BJ (cell line): Measurements from ENCODE around the gene ADH7. TPM values are rescaled to one million over a fixed set of nuclear protein-coding genes. Genes with fewer than 3 reads are reported as not detected.

Source experiments
- CTCF ChIA-PET: fragments of 350-600 bp; formaldehyde crosslinking; extraction: SDS; loops from one replicate; lab custom pipeline; 2021; ENCODE audit warnings: antibody characterized with exemption, inconsistent platforms; lab: Yijun Ruan, JAX
- POLR2A ChIA-PET: fragments of 300-600 bp; sonication (Branson Sonifier 250); formaldehyde crosslinking; extraction: SDS; loops from one replicate; lab custom pipeline; 2021; ENCODE audit warnings: antibody characterized with exemption; lab: Charles Lee
- DNase-seq: peaks from one replicate; pipeline ENCODE4 v3.0.0-alpha.2; 2011; ENCODE audit warnings: low read depth
- H3K27me3 ChIP-seq: 2 replicates; pipeline ENCODE4 v1.6.0; 2011; ENCODE audit warnings: low read length; ENCODE audit not compliant: control insufficient read depth, insufficient read depth
- H3K36me3 ChIP-seq: 2 replicates; pipeline ENCODE4 v1.5.1; 2011; ENCODE audit warnings: low read length; ENCODE audit not compliant: control insufficient read depth, insufficient read depth
- H3K4me3 ChIP-seq: 2 replicates; pipeline ENCODE4 v1.5.1; 2011; ENCODE audit warnings: low read depth, mild to moderate bottlenecking, control low read depth, low read length
- polyA plus RNA-seq: library from polyadenylated mRNA; depleted of rRNA; stranded (reverse); fragments of >200 nt; gene quantifications from 2 replicates; pipeline ENCODE4 v1.2.3, GENCODE V29; 2011
- TF ChIP-seq, protein P1 (sequence below): IDR thresholded peaks from 2 replicates; pipeline ENCODE4 v1.5.1; 2011; ENCODE audit warnings: low read depth, mild to moderate bottlenecking, control low read depth, inconsistent platforms, low read length, moderate library complexity; ENCODE audit not compliant: insufficient read depth

The ADH7 gene
- polyA plus RNA-seq, 1 experiment, result not detected

DNA sequence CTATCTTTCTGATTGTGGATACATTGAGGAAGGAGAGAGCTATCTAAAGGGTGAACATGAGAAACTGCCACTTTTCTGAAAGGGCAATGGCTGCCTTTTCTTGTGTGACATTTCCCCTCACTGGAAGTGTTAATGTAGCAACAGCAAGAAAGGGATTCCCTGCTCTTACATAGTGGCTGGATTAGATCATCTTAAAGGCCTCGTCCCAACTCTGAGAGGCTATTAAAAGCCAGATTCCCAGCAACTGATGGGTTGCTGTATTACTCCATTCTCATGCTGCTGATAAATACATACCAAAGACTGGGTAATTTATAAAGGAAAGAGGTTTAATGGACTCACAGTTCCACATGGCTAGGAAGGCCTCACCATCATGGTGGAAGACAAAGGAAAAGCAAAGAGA lies 33.7 kb upstream of the ADH7 start:
- no peak overlapping the region for H3K4me3 ChIP-seq
- no peak for DNase-seq
- TF ChIP-seq, protein P1, sequence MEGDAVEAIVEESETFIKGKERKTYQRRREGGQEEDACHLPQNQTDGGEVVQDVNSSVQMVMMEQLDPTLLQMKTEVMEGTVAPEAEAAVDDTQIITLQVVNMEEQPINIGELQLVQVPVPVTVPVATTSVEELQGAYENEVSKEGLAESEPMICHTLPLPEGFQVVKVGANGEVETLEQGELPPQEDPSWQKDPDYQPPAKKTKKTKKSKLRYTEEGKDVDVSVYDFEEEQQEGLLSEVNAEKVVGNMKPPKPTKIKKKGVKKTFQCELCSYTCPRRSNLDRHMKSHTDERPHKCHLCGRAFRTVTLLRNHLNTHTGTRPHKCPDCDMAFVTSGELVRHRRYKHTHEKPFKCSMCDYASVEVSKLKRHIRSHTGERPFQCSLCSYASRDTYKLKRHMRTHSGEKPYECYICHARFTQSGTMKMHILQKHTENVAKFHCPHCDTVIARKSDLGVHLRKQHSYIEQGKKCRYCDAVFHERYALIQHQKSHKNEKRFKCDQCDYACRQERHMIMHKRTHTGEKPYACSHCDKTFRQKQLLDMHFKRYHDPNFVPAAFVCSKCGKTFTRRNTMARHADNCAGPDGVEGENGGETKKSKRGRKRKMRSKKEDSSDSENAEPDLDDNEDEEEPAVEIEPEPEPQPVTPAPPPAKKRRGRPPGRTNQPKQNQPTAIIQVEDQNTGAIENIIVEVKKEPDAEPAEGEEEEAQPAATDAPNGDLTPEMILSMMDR, result no peak
- ChIA-PET POLR2A (no interaction called here), CTCF (interaction anchor here (1.1 to 1.7 kb wide), 3 partner anchors 9 to 10 kb away, joined by 3 read pairs; no protein-coding TSS in a partner anchor)
- no peaks in the 10 kb centered on the region for H3K36me3 ChIP-seq
- peaks cover 3% of the 10 kb centered on the region; the same call in 1 of the 2 replicates for H3K27me3 ChIP-seq

DNA sequence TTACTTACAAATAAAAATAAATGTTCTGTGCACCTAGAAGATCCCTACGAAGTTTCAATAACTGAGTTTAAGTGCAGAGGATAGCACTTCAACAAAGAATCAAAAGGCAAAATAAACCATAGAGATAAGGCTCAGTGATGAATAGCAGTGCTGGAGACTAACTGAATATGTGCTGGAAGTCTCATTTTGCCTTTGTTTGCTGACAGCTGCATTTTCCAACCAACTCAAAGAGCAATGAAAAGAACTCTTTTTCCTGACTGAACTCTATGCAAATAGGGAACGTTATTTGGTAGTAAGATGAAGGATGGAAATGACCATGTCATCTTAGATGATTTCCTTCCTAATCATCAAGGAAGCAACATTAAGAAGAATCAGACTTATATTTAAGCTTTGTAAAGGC lies 32.7 kb upstream of the ADH7 start:
- Histone ChIP-seq H3K4me3 (no peak overlapping the region), H3K27me3 (peaks cover 3% of the 10 kb centered on the region; the same call in 1 of the 2 replicates), H3K36me3 (no peaks in the 10 kb centered on the region)
- no peak for DNase-seq
- ChIA-PET CTCF (interaction anchor here (1.1 to 1.7 kb wide), 2 partner anchors 9 to 10 kb away, joined by 3 read pairs; no protein-coding TSS in a partner anchor), POLR2A (no interaction called here)
- TF ChIP-seq, protein P1, result no peak

DNA sequence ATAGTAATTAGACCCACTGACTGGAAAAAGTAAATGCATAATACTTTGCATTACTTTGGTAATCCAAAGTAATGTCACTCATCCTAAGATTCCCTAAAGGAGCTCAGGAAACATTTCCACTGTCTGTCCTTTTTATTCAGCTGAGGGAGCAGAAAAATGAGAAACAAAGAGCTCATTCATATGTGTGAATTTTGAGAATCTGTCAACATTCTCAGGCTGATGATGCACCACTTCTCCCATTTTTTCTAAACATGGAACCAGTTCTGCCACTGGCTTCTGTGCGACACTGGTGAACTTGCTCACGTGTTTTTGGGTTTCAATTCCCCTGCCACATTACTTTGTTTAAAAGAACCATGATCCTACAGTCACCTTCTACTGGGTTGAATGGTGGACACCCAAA lies 28.4 kb upstream of the ADH7 start:
- POLR2A ChIA-PET, result no interaction called here
- TF ChIP-seq, protein P1, result no peak
- Histone ChIP-seq H3K27me3 (no peaks in the 10 kb centered on the region), H3K36me3 (no peaks in the 10 kb centered on the region), H3K4me3 (no peak overlapping the region)
- no peak for DNase-seq
- CTCF ChIA-PET, result interaction anchor here (0.6 to 3.0 kb wide), 22 partner anchors 8 to 996 kb away, joined by 3 to 22 read pairs (median 5); no protein-coding TSS in a partner anchor

DNA sequence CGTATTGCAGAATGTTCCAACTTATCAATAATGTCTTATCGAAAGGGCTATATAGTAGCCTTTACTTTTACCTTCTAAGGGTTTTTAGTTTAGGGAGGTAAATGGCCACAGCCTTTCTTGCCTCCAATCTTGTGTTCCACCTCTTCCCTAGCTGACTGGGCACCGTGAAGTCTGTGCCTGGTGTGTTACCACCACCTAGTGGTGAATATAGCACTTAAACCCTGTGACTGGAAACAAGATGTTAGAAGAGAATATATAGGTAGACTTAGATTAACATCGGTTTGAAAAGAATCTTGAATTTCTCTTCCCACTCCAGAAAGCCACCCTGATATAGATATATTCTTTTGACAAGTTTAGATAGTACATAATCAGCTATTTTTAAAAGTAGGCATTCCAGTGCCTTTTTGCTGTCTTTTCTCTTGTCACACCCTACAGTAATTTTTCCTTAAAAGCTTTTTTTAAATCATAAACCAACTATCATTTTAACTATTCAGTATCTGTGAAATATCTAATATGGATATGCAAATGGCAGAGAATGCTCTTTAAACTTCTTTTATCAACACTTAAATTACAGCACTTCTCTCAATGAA lies 27.8 kb upstream of the ADH7 start:
- Histone ChIP-seq H3K27me3 (no peaks in the 10 kb centered on the region), H3K4me3 (no peak overlapping the region), H3K36me3 (no peaks in the 10 kb centered on the region)
- ChIA-PET POLR2A (no interaction called here), CTCF (interaction anchor here (0.5 to 3.0 kb wide), 29 partner anchors 8 to 1303 kb away, joined by 3 to 22 read pairs (median 4); no protein-coding TSS in a partner anchor)
- TF ChIP-seq, protein P1, result peak; percentile 76
- DNase-seq, result no peak

DNA sequence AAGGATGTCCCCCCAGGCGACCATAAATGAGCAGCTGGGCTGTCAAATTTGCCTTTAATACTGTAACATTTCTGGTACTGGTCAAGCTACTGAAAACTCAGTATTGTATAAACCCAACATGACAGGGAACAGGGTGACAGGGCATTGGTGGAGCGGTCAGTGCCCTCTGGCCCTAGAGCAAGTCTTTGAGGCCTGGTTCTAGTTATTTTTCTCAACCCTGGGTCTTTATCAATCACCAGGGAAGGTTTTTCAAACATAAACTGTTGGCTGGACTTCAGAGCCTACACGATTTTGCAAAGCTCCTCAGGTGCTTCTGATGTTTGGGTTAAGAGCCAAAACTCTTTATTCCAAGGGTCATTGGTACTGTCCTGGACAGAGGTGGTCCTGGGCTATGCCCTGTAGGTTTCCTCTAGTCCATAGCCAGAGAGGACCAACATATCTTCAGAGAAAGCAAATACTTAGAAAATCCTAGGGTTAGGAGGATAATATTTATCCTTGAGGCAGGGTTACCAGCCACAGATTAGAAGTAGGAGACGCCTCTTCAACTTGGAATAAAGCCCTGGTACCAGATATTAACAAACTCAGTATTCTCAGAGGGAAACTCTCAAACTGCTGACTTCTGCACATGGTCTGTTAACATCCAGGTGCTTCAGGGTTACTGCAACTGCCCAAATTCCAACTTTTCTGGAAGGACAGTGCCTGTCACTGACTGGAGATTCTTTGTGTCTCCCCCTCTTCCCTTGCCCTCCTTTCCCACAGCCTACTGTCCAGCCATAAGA lies 26.7 kb upstream of the ADH7 start:
- POLR2A ChIA-PET, result no interaction called here
- Histone ChIP-seq H3K4me3 (no peak overlapping the region), H3K36me3 (no peaks in the 10 kb centered on the region), H3K27me3 (no peaks in the 10 kb centered on the region)
- CTCF ChIA-PET, result interaction anchor here (0.6 to 3.0 kb wide), 11 partner anchors 7 to 1302 kb away, joined by 3 to 22 read pairs (median 5); no protein-coding TSS in a partner anchor
- DNase-seq, result no peak
- TF ChIP-seq, protein P1, result no peak
